ENCODE data around the gene TM4SF5.

- TF ChIP-seq POLR2A (IDR thresholded peaks at IDR 0.05) = peak in 1 of 3 donors; percentile 18
- no peak for TF ChIP-seq CTCF (IDR thresholded peaks at IDR 0.05)
Observed at GRCh38 chr17:4786106-4786511, 14.4 kb downstream of the TM4SF5 start, which contains the start of gene VMO1.
